Dedifferentiated amniotic fluid mesenchymal stem cell (primary cell): ENCODE results near the gene C12orf56.
"Not testable (repeated sequence)": the region's sequence is repeated elsewhere in the genome, so short reads cannot be mapped to it uniquely, and the experiment has no call there.

Experiments
- DNase-seq: peaks from one replicate; pipeline ENCODE4 v3.0.0-alpha.2; 2016; ENCODE audit errors: extremely low spot score

Gene C12orf56

DNA sequence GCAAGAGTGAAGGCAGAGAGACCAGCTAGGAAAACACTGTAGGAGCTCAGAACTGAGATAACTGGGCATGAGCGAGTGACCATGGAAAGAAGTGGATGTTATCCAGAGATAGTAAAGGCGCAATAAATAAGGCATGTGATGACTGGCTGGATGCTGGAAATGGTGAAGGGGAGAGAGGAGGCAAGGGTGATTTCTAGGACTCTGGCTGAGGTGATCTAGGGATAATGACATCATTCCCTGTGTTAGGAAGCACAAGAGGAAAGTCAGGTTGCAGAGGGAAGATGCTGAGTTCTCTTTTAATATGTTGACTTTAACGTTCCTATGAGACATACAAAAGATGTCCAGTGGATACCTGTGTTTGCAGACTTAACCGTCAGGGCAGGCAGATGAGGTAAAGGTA lies 78.7 kb downstream of the C12orf56 start:
- no peak for DNase-seq

DNA sequence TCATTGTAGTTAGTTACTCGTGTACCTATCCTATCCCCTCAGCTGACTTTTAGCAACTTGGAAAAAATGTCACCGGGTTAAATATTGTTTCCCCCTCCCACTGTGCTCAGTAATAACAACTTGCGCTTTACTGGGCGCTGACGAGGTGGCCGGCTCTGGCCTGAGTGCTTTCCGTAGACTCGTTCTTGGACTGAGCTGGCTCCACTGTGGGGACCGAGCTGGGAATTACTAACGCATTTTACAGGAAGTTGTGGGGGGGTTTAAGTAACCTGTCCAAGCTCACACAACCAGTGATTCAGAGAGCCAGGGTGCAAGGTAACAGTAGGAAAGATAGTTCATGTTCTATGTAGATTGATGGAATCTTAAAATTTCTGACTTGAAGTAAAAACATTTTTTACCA lies 86.0 kb downstream of the C12orf56 start:
- no peak for DNase-seq

DNA sequence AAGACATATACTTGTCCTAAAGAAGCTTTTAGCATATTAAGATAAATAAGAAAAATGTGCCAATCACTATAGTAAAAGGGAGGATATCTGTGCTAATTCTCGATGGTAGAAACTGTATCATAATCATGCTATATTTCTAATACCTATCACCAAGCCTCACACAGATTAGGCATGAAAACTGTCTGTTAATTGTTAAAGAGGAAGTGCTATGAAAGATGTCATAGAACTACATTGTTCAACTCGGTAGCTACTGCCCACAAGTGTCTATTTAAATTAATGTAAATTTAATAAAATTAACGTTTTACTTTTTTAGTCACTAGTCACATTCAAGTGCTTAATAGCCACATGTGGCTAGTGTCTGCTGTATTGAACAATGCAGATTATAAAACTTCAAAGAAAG lies 90.9 kb downstream of the C12orf56 start:
- no peak for DNase-seq

DNA sequence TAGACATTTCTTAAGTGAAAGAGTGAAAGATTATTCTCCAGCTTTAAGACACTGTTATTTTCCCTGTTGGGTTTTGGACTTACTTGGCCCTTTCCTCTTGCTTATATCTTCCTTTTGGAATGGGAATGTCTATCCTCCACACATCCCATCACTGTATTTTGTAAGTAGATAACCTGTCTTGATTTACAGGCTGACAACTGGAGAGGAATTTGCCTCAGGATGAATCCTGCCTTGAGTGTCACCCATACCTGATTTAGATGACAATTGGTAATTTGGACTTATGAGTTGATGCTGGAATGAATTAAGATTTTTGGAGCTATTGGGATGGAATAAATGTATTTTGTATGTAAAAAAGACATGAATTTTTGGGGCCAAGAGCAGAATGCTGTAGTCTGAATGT lies 94.3 kb downstream of the C12orf56 start:
- no peak for DNase-seq

DNA sequence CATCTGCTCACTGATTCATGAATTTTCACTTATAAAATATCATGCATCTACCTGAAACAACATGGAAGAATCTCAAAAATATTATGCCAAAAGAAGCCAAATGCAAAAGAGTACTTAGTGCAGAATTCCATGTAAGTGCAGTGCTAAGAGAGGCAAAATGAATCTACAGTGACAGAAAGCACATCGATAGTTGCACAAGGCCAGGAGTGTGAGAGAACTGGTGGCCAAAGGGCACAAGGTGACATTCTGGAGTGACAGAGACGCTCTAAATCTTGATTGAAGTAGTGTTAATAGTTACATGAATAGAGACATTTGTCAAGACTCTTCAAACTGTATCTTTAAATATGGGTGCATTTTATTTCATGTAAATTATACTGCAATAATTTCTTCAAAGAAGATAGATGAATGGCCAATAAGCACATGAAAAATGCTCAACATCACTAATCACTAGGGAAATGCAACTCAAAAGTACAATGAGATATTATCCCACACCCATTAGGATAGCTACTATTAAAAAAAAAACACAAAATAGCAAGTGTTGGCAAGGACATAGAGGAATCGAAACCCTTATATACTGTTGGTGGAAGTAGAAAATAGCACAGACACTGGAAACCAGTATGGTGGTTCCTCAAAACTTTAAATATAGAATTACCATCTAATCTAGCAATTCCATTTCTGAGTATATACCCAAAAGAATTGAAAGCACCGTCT lies 96.7 kb downstream of the C12orf56 start:
- DNase-seq: no peak

DNA sequence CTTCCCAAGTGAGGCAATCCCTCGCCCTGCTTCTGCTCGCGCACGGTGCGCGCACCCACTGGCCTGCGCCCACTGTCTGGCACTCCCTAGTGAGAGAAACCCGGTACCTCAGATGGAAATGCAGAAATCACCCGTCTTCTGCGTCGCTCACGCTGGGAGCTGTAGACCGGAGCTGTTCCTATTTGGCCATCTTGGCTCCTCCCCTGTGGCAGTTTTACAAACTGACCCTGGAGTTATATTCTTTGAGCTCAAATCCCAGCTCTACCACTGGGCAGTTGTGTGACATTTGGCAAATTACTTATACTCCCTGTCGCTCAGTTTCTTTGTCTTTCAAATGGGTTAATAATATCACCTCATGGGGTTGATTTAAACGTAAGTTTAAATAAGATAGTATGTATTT lies 97.4 kb downstream of the C12orf56 start:
- not testable (repeated sequence) for DNase-seq

DNA sequence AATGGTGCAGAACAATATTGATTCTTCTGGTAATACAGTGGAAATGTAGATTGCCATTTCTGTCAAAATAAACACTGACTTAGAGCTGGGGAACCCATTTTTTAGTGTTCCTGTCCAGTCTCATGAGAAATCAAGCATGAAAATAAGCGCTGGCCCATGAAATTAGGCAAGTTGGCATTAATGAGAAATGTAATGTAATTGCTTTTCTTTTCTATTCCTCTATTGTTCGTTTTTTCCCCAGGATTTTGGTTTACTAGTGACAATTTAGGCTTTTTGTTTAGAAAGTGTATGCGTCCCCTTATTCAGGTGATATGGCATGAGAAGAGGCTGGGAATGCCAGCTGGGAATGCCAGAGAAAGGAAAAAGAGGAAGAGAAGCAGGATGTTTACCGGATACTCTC lies 104.0 kb downstream of the C12orf56 start:
- no peak for DNase-seq

DNA sequence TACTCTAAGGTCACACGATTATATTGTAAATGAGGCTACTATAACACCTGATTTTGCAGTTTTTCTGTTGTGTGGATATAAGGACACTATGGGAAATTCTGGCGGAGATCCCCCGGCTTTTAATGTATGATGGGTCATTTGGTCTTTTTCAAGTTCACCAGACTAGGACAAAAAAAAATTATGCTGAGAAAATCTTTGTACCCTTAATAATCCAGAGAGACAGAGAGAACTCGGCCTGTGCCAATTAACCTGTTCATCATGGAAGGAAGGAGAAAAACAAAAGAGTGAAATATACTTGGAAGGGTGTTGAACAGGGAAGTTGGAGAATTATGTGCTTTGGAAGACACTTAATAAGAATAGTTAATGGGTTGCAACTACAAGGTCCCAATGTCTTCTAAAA lies 106.3 kb downstream of the C12orf56 start:
- DNase-seq: no peak

DNA sequence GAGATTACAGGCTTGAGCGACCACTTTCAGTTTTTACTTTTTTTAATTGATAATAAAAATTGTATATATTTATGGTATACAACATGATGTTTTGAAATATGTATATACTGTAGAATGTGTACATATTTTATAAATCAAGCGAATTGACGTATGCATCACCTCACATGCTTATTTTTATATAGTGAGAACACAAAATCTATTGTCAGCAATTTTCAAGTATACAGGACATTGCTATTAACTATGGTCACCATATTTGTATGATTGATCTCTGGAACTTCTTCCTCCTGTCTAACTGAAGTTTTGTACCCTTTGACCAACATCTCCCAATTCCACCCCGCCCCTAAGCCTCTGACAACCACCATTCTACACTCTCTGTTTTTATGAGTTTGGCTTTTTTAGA lies 112.1 kb downstream of the C12orf56 start:
- no peak for DNase-seq

DNA sequence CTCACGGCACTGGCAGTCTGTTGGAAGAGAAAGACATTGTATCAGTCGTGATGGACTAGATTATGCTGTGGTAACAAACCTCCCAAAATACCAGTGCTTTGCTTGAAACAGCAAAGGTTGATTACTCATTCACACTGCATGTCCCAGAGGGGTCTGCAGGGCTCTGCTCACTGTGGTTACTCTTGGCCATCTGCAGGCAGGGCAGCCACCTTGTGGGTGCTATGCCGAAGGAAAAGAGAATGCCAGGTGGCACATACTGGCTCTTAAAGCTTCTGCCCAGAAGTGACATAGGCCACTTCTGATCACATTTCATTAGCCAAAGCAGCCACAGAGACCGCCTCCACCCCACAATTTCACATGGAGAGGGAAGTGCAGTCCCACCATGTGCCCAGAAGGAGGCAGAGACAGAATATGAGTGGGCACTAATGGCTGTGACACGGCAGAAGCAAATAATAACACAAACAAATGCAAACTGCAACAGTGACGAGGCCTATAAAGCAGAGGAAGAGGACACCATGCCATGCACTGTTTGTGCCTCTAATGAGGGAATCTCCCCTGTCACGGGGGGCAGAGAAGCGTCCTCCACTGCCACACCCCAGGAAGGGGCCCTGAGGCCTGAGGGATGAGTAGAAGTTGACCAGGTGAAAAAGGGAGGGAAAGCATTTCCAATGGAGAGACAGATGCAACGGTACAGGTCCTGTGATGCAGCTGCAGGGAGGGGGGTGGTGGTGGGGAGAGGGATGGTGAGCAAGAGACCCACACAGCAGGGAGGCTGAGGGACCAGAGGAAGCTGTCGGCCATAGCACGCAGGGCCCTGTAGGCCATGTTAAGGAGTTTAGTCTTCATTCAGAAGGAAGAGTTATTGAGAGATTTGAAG lies 116.8 kb downstream of the C12orf56 start:
- DNase-seq: no peak

DNA sequence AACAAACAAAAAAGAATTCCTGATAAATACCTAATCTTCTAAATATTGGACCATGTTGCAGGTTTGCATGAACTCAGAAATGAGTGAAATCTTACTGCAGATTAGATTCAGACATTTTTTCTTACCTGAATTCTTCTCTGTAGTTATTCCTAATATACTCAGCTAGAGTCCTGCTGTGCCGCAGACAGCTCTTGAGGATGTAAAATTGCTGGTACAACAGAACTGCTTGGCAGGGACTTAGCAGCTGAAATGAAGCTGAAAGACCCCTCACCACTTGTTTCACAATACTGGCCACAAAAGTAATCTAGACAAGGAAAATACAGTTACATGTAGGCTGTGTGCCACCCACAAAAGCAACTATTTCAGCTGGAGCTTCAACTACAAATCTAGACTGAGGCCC lies 120.1 kb downstream of the C12orf56 start:
- DNase-seq: no peak

DNA sequence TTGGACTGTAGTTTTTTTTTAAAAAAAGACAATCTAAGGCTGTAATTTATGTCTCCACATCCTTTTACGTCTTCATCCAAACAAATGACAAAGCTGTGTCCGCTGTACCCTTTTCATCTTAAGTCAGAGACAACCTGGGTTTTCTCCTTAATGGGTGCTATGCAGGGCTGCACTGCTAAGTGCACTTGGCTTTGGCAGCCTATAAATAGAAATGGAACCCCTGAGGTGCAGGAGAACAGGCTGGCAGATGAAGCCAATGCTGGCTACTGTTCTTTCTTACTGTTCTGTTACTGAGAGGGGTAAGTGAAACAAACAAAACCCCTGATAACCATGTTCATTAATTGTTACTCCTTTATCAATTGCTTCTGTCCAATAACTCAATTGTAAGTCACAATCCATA lies 121.4 kb downstream of the C12orf56 start:
- no peak for DNase-seq

DNA sequence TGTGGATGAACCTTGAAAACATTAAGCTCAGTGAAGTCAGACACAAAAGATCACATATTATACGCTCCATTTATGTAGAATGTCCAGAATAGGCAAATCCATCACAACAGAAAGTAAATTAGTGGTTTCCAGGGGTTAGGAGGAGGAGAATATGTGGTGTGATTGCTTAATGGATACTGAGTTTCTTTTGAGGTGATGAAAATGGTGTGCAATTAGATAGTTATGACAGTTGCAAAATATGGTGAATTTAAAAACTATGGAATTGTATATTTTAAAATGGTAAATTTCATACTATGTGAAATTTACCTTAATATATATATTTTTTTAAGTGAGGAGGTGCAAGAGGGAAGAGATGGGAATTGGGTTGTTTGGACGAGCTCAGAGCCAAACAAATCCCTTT lies 122.1 kb downstream of the C12orf56 start:
- DNase-seq: no peak

DNA sequence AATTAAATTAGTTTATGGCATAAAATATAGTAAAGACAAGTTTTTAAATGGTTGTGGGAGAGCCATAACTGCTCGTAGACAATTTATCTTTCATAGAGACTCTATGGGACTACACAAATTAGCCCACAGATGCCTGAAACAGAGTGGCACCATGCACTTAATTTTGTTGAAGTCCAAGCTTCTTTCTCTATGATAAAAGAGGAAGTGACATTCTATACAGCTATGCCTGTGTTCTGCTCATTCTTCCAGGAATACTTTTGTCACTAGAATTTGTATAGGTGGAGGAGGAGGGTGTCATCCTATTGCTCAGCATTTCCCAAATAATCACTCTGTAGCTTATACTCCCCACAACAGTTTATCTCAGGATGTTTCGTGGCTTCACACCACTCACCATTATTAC lies 124.7 kb downstream of the C12orf56 start:
- DNase-seq: no peak

DNA sequence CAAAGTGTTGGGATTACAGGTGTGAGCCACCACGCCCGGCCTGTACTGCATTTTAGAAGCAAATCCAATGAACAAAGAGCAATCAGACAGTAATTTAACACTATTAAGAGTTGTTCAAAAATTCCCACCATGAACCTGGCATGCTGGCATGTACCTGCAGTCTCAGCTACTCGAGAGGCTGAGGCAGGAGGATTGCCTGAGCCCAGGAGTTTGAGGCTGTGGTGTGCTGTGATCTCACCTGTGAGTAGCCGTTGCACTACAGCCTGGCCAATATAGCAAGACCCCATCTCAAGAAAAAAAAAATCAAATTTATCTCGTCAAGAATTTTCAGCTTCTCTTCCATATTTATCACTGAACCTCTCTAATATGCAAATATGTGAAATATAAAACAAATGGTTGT lies 128.7 kb downstream of the C12orf56 start:
- DNase-seq: no peak

DNA sequence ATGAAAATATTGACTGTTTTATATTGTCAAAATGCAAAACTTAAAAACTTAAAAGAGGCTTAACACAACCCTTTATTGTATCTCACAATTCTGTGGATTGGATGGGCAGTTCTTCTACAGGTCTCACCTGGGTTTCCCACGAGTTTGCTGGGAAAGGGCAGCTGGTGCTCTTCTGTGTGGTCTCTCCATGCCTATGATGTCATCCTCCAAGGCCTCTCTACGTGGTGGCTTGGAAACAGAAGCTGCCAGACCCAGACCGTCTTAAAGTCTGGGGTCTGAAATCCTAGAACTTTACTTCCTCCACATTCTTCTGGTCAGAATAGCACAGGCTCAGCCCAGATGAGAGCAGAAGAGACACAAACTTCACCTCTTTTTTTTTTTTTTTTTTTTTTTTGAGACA lies 132.0 kb downstream of the C12orf56 start:
- no peak for DNase-seq

DNA sequence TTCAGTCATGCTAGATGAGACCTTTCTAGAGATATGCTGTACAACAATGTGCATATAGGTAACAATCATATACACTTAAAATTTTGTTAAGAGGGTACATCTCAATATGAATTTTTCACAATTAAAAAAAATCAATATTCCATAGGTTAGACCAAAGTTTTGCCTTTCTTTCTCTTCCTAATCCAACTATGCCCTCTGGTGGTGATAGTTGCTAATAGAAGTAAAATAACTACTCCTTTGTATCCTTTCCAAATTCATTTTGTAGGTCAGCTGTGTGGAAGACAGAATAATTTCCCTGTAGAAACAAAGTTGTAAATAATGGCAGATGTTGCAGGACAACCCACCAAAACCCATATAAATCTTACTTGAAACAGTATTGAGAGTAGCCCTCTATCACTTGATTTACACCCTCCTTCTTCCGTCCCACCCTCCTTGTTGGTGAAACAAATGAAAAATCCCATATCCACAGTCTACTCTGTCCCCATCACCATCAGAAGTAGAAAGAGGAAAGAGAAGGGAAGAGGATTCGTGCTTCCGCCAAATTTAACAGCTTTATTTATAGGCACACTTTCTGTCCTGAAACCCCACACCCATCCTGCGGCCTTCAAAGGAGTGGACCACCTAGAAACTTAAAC lies 134.3 kb downstream of the C12orf56 start:
- peak; percentile 85 for DNase-seq

DNA sequence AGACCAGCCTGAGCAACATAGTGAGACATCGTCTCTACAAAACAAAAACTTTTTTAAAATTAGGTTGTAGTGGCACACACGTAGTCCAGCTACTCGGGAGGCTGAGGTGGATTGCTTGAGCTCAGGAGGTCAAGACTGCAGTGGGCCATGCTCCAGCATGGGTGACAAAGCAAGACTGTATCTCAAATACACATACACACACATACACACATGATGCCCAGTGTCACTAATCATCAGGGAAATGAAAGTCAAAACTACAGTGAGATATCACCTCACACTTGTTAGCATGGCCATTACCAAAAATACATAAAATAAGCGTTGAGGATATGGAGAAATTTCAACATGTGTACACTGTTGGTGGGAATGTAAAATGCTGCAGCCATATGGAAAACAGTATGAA lies 135.3 kb downstream of the C12orf56 start:
- DNase-seq: no peak

DNA sequence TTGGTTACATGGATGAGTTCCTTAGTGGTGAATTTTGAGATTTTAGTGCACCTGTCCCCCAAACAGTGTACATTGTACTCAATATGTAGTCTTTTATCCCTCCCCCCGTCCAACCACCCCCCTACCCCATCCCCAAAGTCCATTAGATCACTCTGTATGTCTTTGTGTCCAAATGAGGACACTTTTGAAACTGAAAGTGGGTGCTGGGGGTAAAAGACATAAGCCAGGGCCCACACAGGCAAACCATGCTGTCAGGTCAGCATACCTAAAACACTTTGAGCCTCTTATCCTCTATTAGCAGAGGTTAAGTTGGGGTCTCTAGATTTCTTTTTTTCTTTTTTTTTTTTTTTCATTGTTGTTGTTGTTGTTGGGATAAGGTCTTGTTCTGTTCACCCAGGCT lies 137.2 kb downstream of the C12orf56 start:
- DNase-seq: no peak

DNA sequence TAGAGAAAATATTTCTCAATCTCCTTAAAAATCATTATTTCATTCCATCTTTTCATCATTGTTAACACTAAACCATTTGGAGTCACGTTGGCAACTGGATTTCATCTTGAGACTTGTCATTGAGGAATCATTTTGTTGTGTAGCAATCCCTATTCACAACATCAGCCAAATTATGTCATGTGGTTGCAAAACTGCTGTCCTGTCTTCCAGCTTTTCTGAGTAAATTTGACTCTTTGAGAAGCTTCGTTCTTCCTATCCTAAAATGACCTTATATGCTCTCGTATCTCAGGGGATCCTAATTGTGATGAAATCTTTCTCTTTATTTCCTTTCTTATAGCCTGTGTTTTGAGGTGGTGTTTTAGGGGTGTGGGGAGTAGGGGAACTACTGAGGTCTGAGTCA lies 137.9 kb downstream of the C12orf56 start:
- no peak for DNase-seq

DNA sequence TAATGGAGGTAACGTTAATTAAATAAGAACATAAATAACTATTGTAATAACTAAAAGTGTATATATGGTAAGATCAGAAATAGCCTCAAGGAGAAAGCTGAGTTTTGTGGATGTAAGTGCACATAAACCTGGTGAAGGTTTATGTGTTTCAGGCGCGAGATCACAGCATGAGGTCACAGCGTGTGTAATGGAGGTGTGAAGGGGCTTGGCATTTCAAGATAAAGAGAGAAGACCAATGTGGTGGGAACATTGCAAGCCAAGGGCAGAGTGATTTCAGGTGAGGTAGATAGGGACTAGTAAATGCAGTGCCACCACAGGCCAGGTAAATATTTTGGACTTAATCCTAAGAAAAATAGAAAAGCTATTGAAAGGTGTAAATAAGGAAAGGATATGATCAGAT lies 146.7 kb downstream of the C12orf56 start:
- no peak for DNase-seq

DNA sequence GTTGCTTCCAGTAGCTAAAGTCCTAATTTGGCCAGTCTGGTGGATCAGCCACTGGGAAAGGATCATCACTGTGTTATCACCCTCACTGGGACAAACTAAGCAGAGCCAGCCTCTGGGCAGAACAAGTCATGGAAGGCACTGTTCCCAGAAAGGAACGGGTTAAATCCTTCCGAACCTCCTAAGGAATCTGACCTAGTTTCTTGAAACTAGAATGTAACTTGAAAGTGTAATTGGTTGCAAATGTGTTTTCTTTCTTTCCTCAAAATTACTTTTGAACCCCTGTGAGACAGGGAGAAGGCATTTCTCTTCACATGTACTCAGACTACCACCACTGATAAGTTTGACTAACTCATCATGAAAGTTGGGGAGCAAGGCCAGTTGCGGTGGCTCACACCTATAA lies 149.8 kb downstream of the C12orf56 start:
- no peak for DNase-seq

DNA sequence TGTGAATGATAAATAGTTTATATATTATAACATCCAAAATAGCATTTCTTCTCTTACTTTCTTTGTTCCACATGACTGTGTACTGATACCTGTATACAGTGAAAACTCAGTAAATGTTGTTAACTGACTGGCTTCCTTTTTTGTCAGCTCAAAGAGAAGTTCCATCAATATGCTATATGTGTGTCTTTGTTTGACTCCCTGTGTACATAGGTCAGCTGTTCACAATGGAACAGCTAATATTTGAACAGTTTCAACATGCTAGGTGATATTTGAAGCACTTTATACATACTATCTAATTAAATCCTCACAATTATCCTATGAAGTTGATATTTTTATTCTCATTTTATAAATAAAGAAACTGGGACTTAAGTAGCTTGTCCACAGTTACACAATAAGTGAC lies 153.2 kb downstream of the C12orf56 start:
- DNase-seq: no peak
